ENCODE measurements around the gene S100A13.

S100A13 gene

DNA sequence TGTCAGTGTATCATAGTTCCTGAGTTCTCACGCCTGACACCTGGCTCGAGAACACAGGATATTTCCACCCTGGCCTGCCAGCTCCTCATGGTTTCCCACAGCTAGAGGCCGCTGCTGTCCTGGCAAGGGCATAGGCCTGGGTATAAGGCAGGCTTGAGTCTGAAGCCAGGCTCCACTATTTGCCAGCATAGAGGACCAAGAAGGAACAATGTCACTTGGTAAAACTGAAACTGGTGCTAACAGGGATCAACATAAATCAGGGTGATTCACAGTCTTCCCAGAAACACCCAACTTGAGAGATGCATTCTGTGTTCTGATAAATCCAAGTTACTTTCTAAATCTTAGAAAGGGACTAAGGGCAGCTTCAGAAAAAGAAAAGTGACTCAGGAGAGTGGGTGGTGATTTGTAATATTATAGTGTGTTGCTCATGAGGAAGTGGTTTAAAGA is 54.7 kb downstream of the S100A13 start:
- TF ChIP-seq, protein P1, sequence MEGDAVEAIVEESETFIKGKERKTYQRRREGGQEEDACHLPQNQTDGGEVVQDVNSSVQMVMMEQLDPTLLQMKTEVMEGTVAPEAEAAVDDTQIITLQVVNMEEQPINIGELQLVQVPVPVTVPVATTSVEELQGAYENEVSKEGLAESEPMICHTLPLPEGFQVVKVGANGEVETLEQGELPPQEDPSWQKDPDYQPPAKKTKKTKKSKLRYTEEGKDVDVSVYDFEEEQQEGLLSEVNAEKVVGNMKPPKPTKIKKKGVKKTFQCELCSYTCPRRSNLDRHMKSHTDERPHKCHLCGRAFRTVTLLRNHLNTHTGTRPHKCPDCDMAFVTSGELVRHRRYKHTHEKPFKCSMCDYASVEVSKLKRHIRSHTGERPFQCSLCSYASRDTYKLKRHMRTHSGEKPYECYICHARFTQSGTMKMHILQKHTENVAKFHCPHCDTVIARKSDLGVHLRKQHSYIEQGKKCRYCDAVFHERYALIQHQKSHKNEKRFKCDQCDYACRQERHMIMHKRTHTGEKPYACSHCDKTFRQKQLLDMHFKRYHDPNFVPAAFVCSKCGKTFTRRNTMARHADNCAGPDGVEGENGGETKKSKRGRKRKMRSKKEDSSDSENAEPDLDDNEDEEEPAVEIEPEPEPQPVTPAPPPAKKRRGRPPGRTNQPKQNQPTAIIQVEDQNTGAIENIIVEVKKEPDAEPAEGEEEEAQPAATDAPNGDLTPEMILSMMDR (IDR thresholded peaks at IDR 0.05; ENCODE audit: control extremely low read depth, extremely low read depth, low read depth, missing control alignments) = peak; percentile 78
- ChIA-PET CTCF (interaction anchor here (0.6 to 7.1 kb wide), 32 partner anchors 9 to 763 kb away, joined by 3 to 136 read pairs (median 6); partner anchors contain the start of genes S100A1, S100A13, S100A14 and S100A16), POLR2A (interaction anchor here (0.9 to 1.1 kb wide), 2 partner anchors 55 to 62 kb away, joined by 3 to 7 read pairs; partner anchors contain the start of genes CHTOP and S100A13)
- peak; percentile 69 for DNase-seq (ENCODE audit: extremely low spot score)

DNA sequence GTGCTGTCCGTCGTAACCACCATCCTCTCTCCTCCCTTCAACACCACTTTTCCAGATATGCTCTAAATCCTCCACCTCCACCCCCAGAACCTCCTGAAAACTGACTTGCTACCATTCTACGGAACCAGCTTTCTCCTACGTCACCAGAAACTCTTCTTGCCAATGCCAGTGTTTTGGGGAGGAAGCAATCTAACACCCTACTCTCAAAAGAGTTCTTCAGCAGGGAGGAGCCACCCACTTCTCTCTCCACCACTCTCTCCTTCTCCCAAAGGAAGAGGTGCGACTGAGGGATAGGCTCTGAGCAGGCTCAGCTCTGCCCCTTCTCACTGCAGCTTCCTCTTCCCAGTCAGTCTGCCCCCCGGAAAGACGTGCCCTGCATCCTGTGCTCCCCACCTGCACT is 55.6 kb downstream of the S100A13 start:
- TF ChIP-seq, protein P1 (IDR thresholded peaks at IDR 0.05; ENCODE audit: control extremely low read depth, extremely low read depth, low read depth, missing control alignments) = no peak
- no peak for DNase-seq (ENCODE audit: extremely low spot score)
- CTCF ChIA-PET = interaction anchor here (0.8 to 7.1 kb wide), 27 partner anchors 10 to 218 kb away, joined by 3 to 136 read pairs (median 7); partner anchors contain the start of genes CHTOP, S100A1, S100A13 and S100A14
- POLR2A ChIA-PET = interaction anchor here (0.9 to 1.1 kb wide), 2 partner anchors 56 to 62 kb away, joined by 3 to 7 read pairs; partner anchors contain the start of genes CHTOP and S100A13

DNA sequence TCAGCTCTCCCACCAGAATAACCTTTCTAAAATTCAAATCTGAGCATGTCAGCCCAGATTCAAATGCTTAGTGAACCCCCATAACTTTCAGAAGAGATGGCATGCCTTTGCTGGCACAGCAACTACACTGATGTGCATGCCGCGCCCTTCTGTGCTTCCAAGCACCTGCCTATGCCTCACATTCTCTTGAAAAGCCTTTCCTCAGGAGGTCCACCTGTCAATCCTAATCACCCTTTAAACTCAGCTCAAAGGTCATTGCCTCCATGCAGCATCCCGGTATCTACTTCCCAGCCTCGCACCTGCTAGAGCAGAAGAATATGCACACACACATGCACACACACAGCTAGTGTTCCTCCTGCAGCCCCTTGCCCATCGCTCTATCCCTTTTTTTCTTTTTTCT is 56.4 kb downstream of the S100A13 start:
- TF ChIP-seq, protein P1 (IDR thresholded peaks at IDR 0.05; ENCODE audit: control extremely low read depth, extremely low read depth, low read depth, missing control alignments) = no peak
- DNase-seq (ENCODE audit: extremely low spot score) = no peak
- CTCF ChIA-PET = interaction anchor here (1.0 to 7.1 kb wide), 9 partner anchors 9 to 217 kb away, joined by 3 to 136 read pairs (median 16); partner anchors contain the start of genes S100A14, S100A16 and S100A6
- POLR2A ChIA-PET = no interaction called here

DNA sequence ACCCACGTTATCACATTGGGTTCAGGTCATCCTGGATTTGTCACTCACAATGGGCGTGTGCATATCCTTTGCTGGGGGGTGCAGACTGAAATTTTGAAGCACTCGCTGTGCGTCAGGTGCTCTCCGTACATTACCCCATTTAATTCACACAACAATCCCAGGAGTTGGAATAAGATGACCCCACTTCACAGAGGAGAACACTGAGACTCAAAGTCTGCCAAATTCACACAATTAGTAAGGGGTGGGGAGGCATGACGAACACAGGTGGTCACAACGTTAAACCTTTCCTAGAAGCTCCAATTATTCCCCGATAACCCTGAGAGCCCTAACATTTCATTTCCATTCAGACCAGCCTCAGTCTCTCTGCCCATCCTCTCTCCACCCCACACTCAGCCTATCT is 57.8 kb downstream of the S100A13 start:
- CTCF ChIA-PET = interaction anchor here (0.7 to 7.1 kb wide), 11 partner anchors 8 to 323 kb away, joined by 3 to 136 read pairs (median 15); partner anchors contain the start of genes S100A1, S100A14, S100A16 and S100A3
- DNase-seq (ENCODE audit: extremely low spot score) = no peak
- POLR2A ChIA-PET = no interaction called here
- TF ChIP-seq, protein P1 (IDR thresholded peaks at IDR 0.05; ENCODE audit: control extremely low read depth, extremely low read depth, low read depth, missing control alignments) = no peak
